ENCODE results near the gene RBM12.

DNA sequence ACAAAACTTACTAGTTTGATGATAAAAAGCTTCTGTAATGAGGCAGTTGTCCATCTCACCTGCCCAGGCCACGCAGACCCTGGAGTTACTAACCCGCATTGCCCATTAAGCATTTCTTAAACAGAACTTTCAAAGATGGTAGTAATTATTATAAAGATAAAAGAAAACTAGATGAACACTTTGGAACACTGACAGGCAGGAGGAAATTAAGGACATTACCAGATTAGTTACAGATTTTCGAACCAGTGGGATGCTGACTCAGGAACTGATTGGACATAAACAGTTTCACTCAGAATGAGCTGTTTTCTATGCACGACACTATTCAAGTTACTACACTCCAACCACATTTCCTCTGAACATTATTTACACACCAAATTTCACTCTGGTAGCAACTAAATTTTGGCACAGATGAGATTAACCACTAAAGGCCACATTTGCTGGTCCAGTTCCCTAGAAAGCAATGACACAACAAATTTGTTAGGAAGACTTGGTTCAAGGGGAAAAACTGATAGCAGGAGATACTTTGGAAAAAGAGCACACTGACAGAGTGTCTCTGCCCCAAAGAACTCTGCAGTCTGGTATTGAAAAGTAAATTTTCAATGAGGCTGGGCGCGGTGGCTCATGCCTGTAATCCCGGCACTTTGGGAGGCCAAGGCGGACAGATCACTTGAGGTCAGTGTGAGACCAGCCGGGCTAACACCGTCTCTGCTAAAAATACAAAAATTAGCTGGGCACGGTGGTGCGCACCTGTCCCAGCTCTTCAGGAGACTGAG is 37.5 kb upstream of the RBM12 start:
- TF ChIP-seq, protein P1, sequence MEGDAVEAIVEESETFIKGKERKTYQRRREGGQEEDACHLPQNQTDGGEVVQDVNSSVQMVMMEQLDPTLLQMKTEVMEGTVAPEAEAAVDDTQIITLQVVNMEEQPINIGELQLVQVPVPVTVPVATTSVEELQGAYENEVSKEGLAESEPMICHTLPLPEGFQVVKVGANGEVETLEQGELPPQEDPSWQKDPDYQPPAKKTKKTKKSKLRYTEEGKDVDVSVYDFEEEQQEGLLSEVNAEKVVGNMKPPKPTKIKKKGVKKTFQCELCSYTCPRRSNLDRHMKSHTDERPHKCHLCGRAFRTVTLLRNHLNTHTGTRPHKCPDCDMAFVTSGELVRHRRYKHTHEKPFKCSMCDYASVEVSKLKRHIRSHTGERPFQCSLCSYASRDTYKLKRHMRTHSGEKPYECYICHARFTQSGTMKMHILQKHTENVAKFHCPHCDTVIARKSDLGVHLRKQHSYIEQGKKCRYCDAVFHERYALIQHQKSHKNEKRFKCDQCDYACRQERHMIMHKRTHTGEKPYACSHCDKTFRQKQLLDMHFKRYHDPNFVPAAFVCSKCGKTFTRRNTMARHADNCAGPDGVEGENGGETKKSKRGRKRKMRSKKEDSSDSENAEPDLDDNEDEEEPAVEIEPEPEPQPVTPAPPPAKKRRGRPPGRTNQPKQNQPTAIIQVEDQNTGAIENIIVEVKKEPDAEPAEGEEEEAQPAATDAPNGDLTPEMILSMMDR (IDR thresholded peaks at IDR 0.05 in 4 of 5, conservative IDR thresholded peaks at IDR 0.05 in 1 of 5) = no peak
- TF ChIP-seq POLR2A (IDR thresholded peaks at IDR 0.05) = no peak

All from gastrocnemius medialis (tissue), 4 donors.